ENCODE measurements around the gene CLDN3.

Gene CLDN3

DNA sequence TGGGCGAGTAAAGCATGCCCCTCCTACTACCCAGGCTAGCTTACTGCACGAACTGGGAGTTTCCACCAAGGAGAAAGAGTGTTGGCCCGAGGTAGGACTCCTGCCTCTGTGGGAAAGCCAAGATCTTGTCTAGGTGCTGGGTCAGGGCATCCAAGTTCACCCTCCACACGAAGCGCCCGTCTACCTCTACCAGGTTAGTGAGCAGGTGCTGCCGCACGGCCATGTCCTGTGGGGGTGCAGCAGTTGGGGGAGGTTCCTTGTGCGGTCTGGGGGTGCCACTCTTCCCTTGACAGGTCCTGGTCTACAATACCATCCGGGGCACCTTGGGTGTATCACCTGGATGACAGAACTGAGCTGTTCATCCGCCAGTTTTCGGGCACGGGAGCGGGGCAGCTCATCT lies 33.2 kb downstream of the CLDN3 start:
- Histone ChIP-seq H3K4me1 (peaks cover 0 to 25% (median 21%) of the 10 kb centered on the region in 4 donors), H3K27me3 (no peaks in the 10 kb centered on the region), H3K9me3 (no peaks in the 10 kb centered on the region), H3K27ac (no peak overlapping the region), H3K4me3 (no peak overlapping the region), H3K36me3 (peaks cover 0 to 26% (median 6%) of the 10 kb centered on the region in 3 donors)
- TF ChIP-seq, protein P1, sequence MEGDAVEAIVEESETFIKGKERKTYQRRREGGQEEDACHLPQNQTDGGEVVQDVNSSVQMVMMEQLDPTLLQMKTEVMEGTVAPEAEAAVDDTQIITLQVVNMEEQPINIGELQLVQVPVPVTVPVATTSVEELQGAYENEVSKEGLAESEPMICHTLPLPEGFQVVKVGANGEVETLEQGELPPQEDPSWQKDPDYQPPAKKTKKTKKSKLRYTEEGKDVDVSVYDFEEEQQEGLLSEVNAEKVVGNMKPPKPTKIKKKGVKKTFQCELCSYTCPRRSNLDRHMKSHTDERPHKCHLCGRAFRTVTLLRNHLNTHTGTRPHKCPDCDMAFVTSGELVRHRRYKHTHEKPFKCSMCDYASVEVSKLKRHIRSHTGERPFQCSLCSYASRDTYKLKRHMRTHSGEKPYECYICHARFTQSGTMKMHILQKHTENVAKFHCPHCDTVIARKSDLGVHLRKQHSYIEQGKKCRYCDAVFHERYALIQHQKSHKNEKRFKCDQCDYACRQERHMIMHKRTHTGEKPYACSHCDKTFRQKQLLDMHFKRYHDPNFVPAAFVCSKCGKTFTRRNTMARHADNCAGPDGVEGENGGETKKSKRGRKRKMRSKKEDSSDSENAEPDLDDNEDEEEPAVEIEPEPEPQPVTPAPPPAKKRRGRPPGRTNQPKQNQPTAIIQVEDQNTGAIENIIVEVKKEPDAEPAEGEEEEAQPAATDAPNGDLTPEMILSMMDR (IDR thresholded peaks at IDR 0.05), result no peak
- intact Hi-C loops (cut with DNase I; ENCODE audit: low total_unique reads), result loop anchor here (5.0 kb wide), 1 partner anchor 70 kb away; the partner anchor contains the start of gene VPS37D
- DNase-seq, result no peak

DNA sequence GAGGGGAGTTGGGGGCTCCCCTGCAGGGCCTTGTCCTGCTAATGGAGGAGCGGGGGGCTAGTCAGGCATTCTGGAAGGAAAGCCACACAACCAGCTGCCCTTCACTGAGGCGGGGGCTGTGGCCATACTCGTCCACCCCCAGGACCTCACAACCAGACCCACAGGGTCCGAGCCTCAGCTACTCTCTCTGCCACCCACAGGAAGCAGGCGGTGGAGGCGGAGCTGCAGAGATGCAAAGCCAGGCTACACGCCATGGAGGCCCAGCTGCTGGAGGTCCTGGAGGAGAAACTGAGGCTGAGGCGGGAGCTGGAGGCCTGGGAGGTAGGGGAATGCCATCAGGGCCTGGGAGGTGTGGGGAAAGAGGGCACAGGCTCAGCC lies 34.6 kb downstream of the CLDN3 start:
- Histone ChIP-seq H3K4me3 (no peak overlapping the region), H3K9me3 (no peaks in the 10 kb centered on the region), H3K36me3 (peaks cover 0 to 26% (median 6%) of the 10 kb centered on the region in 3 donors), H3K27ac (peak overlapping the region in 1 of 2 donors; percentile 51), H3K27me3 (no peaks in the 10 kb centered on the region), H3K4me1 (peaks cover 0 to 25% (median 19%) of the 10 kb centered on the region in 4 donors)
- no peak for DNase-seq
- TF ChIP-seq, protein P1 (IDR thresholded peaks at IDR 0.05), result no peak
- intact Hi-C loops (cut with DNase I; ENCODE audit: low total_unique reads), result loop anchor here (5.0 kb wide), 1 partner anchor 68 kb away; the partner anchor contains the start of gene VPS37D

- peaks cover 0 to 25% (median 19%) of the 10 kb centered on the region in 4 donors for H3K4me1 ChIP-seq
- H3K27me3 ChIP-seq, result no peaks in the 10 kb centered on the region
- intact Hi-C loops (cut with DNase I; ENCODE audit: low total_unique reads), result loop anchor here (5.0 kb wide), 1 partner anchor 68 kb away; the partner anchor contains the start of gene VPS37D
- no peak overlapping the region for H3K4me3 ChIP-seq
- H3K36me3 ChIP-seq, result peaks cover 0 to 26% (median 6%) of the 10 kb centered on the region in 3 donors
- TF ChIP-seq, protein P1 (IDR thresholded peaks at IDR 0.05), result peak; percentile 68 to 69
- no peaks in the 10 kb centered on the region for H3K9me3 ChIP-seq
- H3K27ac ChIP-seq, result peak overlapping the region in 1 of 2 donors; percentile 51
- DNase-seq, result peak; percentile 73 to 84
These were observed 35.2 kb downstream of the CLDN3 start for GRCh38 chr7:73734619-73735527.

GRCh38 chr7:73732397-73732796 lies 37.7 kb downstream of the CLDN3 start:
- intact Hi-C loops (cut with DNase I; ENCODE audit: low total_unique reads), result no loop called here
- peaks cover 0 to 8% of the 10 kb centered on the region in 2 donors for H3K27me3 ChIP-seq
- no peak overlapping the region for H3K27ac ChIP-seq
- peaks cover 0 to 11% (median 7%) of the 10 kb centered on the region in 4 donors for H3K4me1 ChIP-seq
- H3K4me3 ChIP-seq, result no peak overlapping the region
- H3K36me3 ChIP-seq, result peaks cover 0 to 23% (median 6%) of the 10 kb centered on the region in 3 donors
- TF ChIP-seq, protein P1 (IDR thresholded peaks at IDR 0.05), result no peak
- no peaks in the 10 kb centered on the region for H3K9me3 ChIP-seq
- DNase-seq, result no peak

- no peak for DNase-seq
- H3K27ac ChIP-seq, result no peak overlapping the region
- peaks cover 0 to 4% (median 0%) of the 10 kb centered on the region in 3 donors for H3K36me3 ChIP-seq
- peaks cover 0 to 22% of the 10 kb centered on the region in 2 donors for H3K27me3 ChIP-seq
- TF ChIP-seq, protein P1 (IDR thresholded peaks at IDR 0.05), result no peak
- intact Hi-C loops (cut with DNase I; ENCODE audit: low total_unique reads), result no loop called here
- H3K4me1 ChIP-seq, result peaks cover 0 to 10% (median 6%) of the 10 kb centered on the region in 4 donors
- no peak overlapping the region for H3K4me3 ChIP-seq
- H3K9me3 ChIP-seq, result no peaks in the 10 kb centered on the region
These were observed 39.6 kb downstream of the CLDN3 start for GRCh38 chr7:73730485-73730884.

Data from tibial artery (tissue), 4 donors.